ENCODE data around the gene GLYR1.

GLYR1 gene

DNA sequence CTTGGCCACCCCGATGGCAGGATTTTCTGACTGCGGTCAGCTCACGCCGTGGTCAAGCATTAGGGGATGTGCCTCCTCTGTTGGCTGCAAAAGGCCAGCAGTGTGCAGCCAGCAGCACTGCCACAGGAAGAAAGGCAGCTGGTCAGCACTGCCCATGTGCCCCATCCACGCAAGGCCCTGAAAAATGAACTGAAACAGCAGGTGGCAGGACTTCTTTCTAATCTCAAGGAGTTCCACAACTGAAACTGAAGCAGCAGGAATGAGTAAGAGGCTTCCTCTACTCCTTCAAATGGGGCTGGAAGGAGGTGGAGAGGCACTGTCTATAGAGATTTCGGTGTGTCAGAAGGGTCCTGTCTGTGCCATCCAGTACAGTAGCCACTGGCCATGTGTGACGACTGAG is 83.3 kb downstream of the GLYR1 start:
- DNase-seq (ENCODE audit: low spot score): no peak

DNA sequence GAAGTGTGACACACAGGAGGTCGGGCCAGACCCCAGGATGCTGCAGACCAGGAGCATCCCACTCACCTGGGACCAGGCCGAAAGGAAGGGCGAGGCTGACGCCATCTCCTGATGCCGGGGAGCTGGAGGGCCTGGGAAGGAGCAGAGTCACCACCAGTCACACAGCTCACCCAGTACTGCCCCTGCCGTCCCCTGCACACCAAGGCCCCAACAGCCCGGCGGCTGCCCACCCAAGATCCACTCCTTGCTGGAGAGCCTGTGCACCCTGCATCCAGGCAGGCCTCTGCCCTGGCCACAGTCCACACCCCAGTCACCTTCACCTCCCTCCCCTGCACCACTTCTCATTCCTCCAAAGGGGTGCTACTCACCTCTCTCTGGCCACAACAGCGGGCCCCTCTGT is 84.9 kb downstream of the GLYR1 start:
- no peak for DNase-seq (ENCODE audit: low spot score)

DNA sequence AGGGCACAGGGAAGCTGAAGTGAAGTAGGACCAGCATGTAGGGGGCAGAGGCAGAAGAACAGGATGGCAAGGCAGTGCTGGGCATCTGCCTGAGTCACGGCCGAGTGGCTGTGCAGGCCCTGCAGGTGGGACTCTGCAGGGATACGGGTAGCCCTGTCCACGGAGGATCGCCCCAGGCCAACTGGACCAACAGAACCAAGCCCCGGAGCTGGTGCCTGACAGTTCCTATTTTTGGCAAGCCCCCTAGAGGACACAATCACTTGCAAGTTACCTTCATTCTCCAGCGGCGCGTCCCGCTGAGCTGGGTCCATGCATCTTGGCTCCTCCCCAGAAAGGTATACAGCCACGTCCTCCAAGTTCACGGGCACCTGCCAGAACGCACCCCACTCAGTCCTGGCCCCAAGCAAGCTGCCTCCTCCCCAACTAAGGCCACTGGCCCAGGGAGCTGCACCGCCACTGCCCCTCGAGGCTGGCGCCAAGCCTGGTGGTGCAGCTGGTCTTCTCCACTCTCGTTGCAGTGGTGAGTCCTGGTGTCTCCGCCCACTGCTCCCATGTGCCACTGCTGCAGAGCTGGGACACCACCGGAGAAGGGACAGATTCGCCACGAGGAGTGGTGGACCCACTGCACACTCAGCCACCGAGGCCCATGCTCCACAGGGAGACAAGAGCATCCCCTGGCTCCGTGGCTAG is 86.7 kb downstream of the GLYR1 start:
- DNase-seq (ENCODE audit: low spot score): no peak

GRCh38 chr16:4755687-4756086 is 91.4 kb downstream of the GLYR1 start:
- DNase-seq (ENCODE audit: low spot score): no peak

- DNase-seq (ENCODE audit: low spot score): no peak
Observed at GRCh38 chr16:4754865-4755264, 92.2 kb downstream of the GLYR1 start.

GRCh38 chr16:4753227-4753626 is 93.9 kb downstream of the GLYR1 start:
- no peak for DNase-seq (ENCODE audit: low spot score)

All from HuH-7.5 (cell line).